Lung (tissue), 12 donors: ENCODE data around the gene PHACTR1. TPM values are rescaled to one million over a fixed set of nuclear protein-coding genes. Genes with fewer than 3 reads are reported as not detected.

Experiments used
- ATAC-seq: fragments of 200-7000 bp; cut with Tn5 transposase; one replicate; pipeline ENCODE4 v1.9.1; 2020; ENCODE audit warnings: moderate number of reproducible peaks; ENCODE audit not compliant: insufficient read depth, low FRiP score
- DNase-seq, 3 donors: peaks; one replicate each; pipeline ENCODE4 v3.0.0-alpha.2; 2013 to 2017
- H3K27ac ChIP-seq, 2 donors: one replicate each; pipeline ENCODE4 v1.5.1; 2013; ENCODE audit warnings: mild to moderate bottlenecking in 2 of 2, moderate library complexity in 2 of 2, control low read depth in 1 of 2, inconsistent platforms in 1 of 2, low read depth in 1 of 2, low read length in 1 of 2
- H3K27me3 ChIP-seq, 3 donors: one replicate each; pipeline ENCODE4 v1.5.1; 2013; ENCODE audit warnings: low read length in 2 of 3; ENCODE audit not compliant: control insufficient read depth in 3 of 3, insufficient read depth in 3 of 3
- H3K36me3 ChIP-seq, 4 donors: one replicate each; pipeline ENCODE4 v1.5.1; 2013; ENCODE audit warnings: low read length in 4 of 4, mild to moderate bottlenecking in 1 of 4, moderate library complexity in 1 of 4; ENCODE audit not compliant: control insufficient read depth in 4 of 4, insufficient read depth in 4 of 4
- H3K4me1 ChIP-seq, 5 donors: one replicate each; pipeline ENCODE4 v1.5.1; 2013; ENCODE audit warnings: low read length in 5 of 5, mild to moderate bottlenecking in 2 of 5, moderate library complexity in 1 of 5; ENCODE audit not compliant: control insufficient read depth in 5 of 5, insufficient read depth in 5 of 5
- H3K4me3 ChIP-seq: one replicate; pipeline ENCODE4 v1.5.1; 2013; ENCODE audit warnings: mild to moderate bottlenecking, control low read depth, moderate library complexity
- H3K9ac ChIP-seq, 2 donors: one replicate each; pipeline ENCODE4 v1.5.1; 2013; ENCODE audit warnings: low read length in 2 of 2, control low read depth in 1 of 2; ENCODE audit not compliant: insufficient read depth in 1 of 2
- H3K9me3 ChIP-seq, 4 donors: one replicate each; pipeline ENCODE4 v1.5.1; 2013; ENCODE audit warnings: low read length in 3 of 4, mild to moderate bottlenecking in 1 of 4, moderate library complexity in 1 of 4; ENCODE audit not compliant: control insufficient read depth in 4 of 4, insufficient read depth in 3 of 4
- WGBS, 2 donors: extraction: QIAGEN DNeasy Blood & Tissue Kit; methylation state at CpG; one replicate each; pipeline ENCODE4 v1.1.7; 2013; 5-methylcytosine and 5-hydroxymethylcytosine counted together
- polyA plus RNA-seq, 2 donors: library from polyadenylated mRNA; stranded (reverse); fragments of 200-250 nt; gene quantifications; one replicate each; pipeline ENCODE4 v1.2.1, GENCODE V29; 2013
- total RNA-seq, 2 donors: library from RNA; depleted of rRNA in 1 of 2; stranded (reverse); fragments of >200 nt in 1 of 2; gene quantifications; one replicate each; pipeline ENCODE4 v1.2.1, GENCODE V29; 2014 to 2021
- TF ChIP-seq, protein P1 (sequence below): IDR thresholded peaks from 2 replicates; pipeline ENCODE4 v1.5.1; 2012; ENCODE audit warnings: mild to moderate bottlenecking; ENCODE audit errors: control extremely low read depth, extremely low read depth
- donor health status: control.
- donor health status: control.
- donor health status: Bipolar disorder and iron deficiency.
- donor health status: healthy.
- donor health status: DM: yes; HTN: yes; CAD: no.

PHACTR1 gene
- total and polyA plus RNA-seq, 4 donors, result 16.3 to 58.8 (median 41.9) TPM

DNA sequence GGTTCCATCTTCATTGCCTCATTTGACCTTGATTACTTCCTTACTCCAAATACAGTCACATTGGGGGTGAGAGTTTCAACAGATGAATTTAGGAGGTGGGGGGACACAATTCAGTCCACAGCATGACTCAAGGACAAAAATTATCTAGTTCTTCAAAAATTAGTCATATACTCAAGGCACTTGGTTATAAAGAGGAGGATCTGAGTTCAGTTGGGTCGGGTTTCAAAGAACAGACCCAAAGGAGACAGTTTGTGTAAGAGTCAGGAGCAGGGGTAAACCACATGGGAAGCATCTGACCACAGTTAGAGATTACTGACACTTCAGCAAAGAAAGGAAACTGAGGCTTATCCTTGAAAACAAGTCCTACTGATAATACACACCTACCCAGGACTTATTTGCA, 473.8 kb downstream of the PHACTR1 start:
- Histone ChIP-seq H3K36me3 (peaks cover 0 to 2% (median 0%) of the 10 kb centered on the region in 4 donors), H3K4me1 (peaks cover 0 to 3% (median 0%) of the 10 kb centered on the region in 5 donors), H3K27me3 (no peaks in the 10 kb centered on the region), H3K4me3 (no peak overlapping the region), H3K27ac (no peak overlapping the region), H3K9me3 (no peaks in the 10 kb centered on the region), H3K9ac (no peak overlapping the region)
- DNase-seq (no peak), ATAC-seq (no peak)
- 84 to 85% methylated on average over 1 of the region's 1 CpG for WGBS, 2 donors
- TF ChIP-seq, protein P1, sequence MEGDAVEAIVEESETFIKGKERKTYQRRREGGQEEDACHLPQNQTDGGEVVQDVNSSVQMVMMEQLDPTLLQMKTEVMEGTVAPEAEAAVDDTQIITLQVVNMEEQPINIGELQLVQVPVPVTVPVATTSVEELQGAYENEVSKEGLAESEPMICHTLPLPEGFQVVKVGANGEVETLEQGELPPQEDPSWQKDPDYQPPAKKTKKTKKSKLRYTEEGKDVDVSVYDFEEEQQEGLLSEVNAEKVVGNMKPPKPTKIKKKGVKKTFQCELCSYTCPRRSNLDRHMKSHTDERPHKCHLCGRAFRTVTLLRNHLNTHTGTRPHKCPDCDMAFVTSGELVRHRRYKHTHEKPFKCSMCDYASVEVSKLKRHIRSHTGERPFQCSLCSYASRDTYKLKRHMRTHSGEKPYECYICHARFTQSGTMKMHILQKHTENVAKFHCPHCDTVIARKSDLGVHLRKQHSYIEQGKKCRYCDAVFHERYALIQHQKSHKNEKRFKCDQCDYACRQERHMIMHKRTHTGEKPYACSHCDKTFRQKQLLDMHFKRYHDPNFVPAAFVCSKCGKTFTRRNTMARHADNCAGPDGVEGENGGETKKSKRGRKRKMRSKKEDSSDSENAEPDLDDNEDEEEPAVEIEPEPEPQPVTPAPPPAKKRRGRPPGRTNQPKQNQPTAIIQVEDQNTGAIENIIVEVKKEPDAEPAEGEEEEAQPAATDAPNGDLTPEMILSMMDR, result no peak

DNA sequence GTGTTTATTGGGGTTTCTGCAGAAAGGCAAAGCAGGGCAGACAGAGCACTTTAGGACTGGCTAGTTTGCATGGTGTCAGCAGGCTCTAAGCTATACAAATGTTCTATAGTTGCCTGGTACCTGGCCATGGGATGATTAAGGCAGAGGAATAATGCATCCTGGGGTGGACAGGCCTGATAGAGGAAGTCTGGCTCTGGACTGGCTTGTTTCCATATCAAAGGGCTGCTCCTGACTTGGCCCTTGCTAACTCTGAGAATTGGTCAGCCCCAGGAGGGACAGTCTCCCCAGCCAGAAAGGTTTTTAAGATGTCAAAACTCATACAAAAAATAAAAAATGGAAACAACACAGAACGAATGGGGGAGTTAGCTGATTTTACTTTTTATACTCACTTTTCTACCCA, 474.9 kb downstream of the PHACTR1 start:
- Histone ChIP-seq H3K4me3 (no peak overlapping the region), H3K4me1 (peaks cover 0 to 3% (median 0%) of the 10 kb centered on the region in 5 donors), H3K27ac (no peak overlapping the region), H3K36me3 (peaks cover 0 to 2% (median 0%) of the 10 kb centered on the region in 4 donors), H3K27me3 (no peaks in the 10 kb centered on the region), H3K9ac (no peak overlapping the region), H3K9me3 (no peaks in the 10 kb centered on the region)
- WGBS, 2 donors, result 78 to 90% methylated on average over 1 of the region's 1 CpG
- DNase-seq (no peak), ATAC-seq (no peak)
- TF ChIP-seq, protein P1, result no peak

DNA sequence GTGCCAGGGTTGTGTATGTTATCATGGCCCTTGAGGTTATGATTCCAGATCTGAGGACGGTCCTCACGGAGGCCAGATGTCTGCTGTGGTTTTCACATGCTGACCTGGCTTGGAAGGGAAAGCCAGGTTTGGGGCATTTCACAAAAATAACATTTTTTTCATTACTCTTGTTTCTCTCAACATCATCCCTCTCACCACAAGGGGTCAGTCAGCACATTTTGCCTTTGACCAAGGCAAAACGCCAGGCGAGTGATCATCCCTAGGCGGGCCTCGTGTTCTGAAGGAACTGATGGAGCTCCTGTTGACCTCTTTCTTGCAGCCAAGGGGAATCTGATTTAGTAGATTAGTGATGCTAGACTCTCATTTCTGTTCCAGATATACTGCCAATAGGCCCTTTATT, 478.3 kb downstream of the PHACTR1 start:
- Histone ChIP-seq H3K9me3 (no peaks in the 10 kb centered on the region), H3K9ac (no peak overlapping the region), H3K4me1 (peaks cover 0 to 3% (median 0%) of the 10 kb centered on the region in 5 donors), H3K36me3 (peaks cover 0 to 3% (median 0%) of the 10 kb centered on the region in 4 donors), H3K27me3 (no peaks in the 10 kb centered on the region), H3K27ac (no peak overlapping the region), H3K4me3 (no peak overlapping the region)
- ATAC-seq (no peak), DNase-seq (peak; percentile 36 to 66 (median 52))
- TF ChIP-seq, protein P1, result no peak
- 42 to 53% methylated on average over 6 of the region's 6 CpGs for WGBS, 2 donors

DNA sequence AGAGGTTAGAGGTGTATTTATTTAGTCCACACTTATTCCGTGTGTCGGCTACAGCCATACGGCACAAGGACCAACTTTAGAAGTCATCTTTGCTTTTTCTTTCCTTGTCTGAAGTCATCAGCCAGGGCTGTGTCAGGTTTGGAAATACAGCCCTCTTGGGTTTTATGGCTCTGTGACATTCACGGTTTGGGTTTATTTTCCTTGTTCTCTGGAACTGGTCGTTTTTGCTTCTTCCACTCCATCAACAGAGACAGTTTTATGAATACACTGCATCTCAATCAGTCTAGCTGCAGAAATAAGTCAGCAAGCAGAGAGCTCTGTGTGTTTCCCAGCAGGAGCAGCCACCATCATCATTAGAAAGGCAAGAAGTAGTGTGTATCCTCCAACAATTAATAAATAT, 479.2 kb downstream of the PHACTR1 start:
- Histone ChIP-seq H3K27me3 (no peaks in the 10 kb centered on the region), H3K4me1 (peaks cover 0 to 3% (median 0%) of the 10 kb centered on the region in 5 donors), H3K4me3 (no peak overlapping the region), H3K36me3 (peaks cover 0 to 3% (median 0%) of the 10 kb centered on the region in 4 donors), H3K9me3 (no peaks in the 10 kb centered on the region), H3K27ac (no peak overlapping the region), H3K9ac (no peak overlapping the region)
- ATAC-seq, result no peak
- 87 to 89% methylated on average over 5 of the region's 5 CpGs for WGBS, 2 donors
- no peak for DNase-seq
- TF ChIP-seq, protein P1, result no peak
